ENCODE data around the gene ACMSD.
"Not testable (repeated sequence)": the region's sequence is repeated elsewhere in the genome, so short reads cannot be mapped to it uniquely, and the experiment has no call there.

ACMSD gene

DNA sequence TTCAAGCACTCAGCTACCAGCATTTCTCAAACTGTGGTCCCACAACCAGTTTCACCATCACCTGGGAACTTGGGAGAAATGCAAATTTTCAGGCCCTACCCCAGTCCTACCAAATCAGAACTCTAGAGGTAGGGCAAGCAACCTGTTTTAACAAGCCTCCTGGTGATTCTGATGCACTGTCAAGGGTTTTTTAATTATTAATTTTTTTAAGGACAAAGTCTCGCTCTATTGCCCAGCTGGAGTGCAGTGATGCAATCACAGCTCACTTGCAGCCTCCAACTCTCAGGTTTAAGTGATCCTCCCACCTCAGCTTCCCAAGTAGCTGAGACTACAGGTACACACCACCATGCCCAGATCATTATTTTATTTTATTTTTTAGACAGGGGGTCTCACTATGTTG lies 7.8 kb downstream of the ACMSD start:
- no CpG with 5 or more reads among the region's 1 CpG for WGBS (ENCODE audit: insufficient coverage, insufficient read length)

DNA sequence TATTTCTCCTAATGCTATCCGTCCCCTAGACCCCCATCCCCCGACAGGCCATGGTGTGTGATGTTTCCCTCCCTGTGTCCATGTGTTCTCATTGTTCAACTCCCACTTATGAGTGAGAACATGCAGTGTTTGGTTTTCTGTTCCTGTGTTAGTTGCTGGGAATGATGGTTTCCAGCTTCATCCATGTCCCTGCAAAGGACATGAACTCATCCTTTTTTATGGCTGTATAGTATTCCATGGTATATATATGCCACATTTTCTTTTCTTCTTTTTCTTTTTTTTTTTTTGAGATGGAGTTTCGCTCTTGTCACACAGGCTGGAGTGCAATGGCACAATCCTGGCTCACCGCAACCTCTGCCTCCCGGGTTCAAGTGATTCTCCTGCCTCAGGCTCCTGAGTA lies 9.2 kb downstream of the ACMSD start:
- H3K27ac ChIP-seq (ENCODE audit: low read length); H3K27me3 ChIP-seq (ENCODE audit: control insufficient read depth, insufficient read depth, low read length); H3K9me3 ChIP-seq (ENCODE audit: control insufficient read depth, insufficient read depth, low read length); H3K36me3 ChIP-seq (ENCODE audit: control insufficient read depth, insufficient read depth, low read length); H3K4me3 ChIP-seq (ENCODE audit: low read length); DNase-seq (ENCODE audit: low read depth, low spot score); H3K4me1 ChIP-seq (ENCODE audit: control insufficient read depth, insufficient read depth, low read length): not testable (repeated sequence)
- WGBS (ENCODE audit: insufficient coverage, insufficient read length) = no CpG with 5 or more reads among the region's 5 CpGs

More for the DNA sequence above, 7.8 kb downstream of the ACMSD start:
- Histone ChIP-seq H3K9me3 (ENCODE audit: control insufficient read depth, insufficient read depth, low read length) (no peaks in the 10 kb centered on the region), H3K4me3 (ENCODE audit: low read length) (no peak overlapping the region), H3K36me3 (ENCODE audit: control insufficient read depth, insufficient read depth, low read length) (no peaks in the 10 kb centered on the region), H3K27me3 (ENCODE audit: control insufficient read depth, insufficient read depth, low read length) (no peaks in the 10 kb centered on the region), H3K4me1 (ENCODE audit: control insufficient read depth, insufficient read depth, low read length) (no peaks in the 10 kb centered on the region), H3K27ac (ENCODE audit: low read length) (no peak overlapping the region)
- DNase-seq (ENCODE audit: low read depth, low spot score) = no peak

DNA sequence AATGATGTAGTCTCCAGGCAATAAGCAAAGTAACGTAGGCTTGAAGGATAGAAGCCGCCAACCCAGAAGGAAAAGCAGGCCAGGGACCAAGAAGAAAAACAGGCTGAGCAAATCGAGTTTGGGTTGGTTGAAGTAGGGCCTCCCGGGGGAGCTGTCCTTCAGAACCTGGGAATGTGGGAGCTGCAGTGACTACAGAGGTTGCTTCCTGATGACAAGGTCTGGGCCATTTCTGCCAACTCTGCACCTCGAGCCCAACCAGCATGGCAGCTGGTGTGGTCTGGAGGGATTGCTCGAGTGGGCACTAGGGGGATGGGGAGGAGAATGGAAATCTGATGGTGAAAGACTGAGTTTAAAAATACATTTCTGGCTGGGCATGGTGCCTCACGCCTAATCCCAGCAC lies 14.1 kb downstream of the ACMSD start:
- H3K4me1 ChIP-seq (ENCODE audit: control insufficient read depth, insufficient read depth, low read length) = no peaks in the 10 kb centered on the region
- no peaks in the 10 kb centered on the region for H3K36me3 ChIP-seq (ENCODE audit: control insufficient read depth, insufficient read depth, low read length)
- H3K27ac ChIP-seq (ENCODE audit: low read length) = no peak overlapping the region
- no peaks in the 10 kb centered on the region for H3K9me3 ChIP-seq (ENCODE audit: control insufficient read depth, insufficient read depth, low read length)
- H3K27me3 ChIP-seq (ENCODE audit: control insufficient read depth, insufficient read depth, low read length) = no peaks in the 10 kb centered on the region
- no peak for DNase-seq (ENCODE audit: low read depth, low spot score)
- no CpG with 5 or more reads among the region's 7 CpGs for WGBS (ENCODE audit: insufficient coverage, insufficient read length)
- H3K4me3 ChIP-seq (ENCODE audit: low read length) = no peak overlapping the region

DNA sequence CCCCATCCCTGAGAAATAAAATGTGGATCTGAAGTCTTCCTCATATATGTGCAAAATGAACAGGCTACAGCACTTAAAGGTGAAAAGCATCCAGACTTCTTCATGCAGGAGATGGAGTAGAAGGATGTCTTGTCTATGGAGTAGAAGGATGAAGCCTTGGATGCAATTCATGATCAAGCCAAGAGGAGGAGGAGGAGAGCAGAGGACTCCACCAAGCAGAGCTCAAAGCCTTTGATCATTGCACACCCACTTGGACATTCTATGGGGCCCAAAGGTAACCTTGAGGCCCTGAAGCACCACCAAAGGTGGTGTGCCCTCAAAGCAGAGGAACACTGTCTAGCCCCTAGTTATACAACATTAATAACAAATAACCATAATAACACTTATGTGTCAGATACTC lies 17.3 kb downstream of the ACMSD start:
- Histone ChIP-seq H3K9me3 (ENCODE audit: control insufficient read depth, insufficient read depth, low read length) (no peaks in the 10 kb centered on the region), H3K36me3 (ENCODE audit: control insufficient read depth, insufficient read depth, low read length) (no peaks in the 10 kb centered on the region), H3K4me3 (ENCODE audit: low read length) (no peak overlapping the region), H3K4me1 (ENCODE audit: control insufficient read depth, insufficient read depth, low read length) (no peaks in the 10 kb centered on the region), H3K27ac (ENCODE audit: low read length) (no peak overlapping the region), H3K27me3 (ENCODE audit: control insufficient read depth, insufficient read depth, low read length) (no peaks in the 10 kb centered on the region)
- DNase-seq (ENCODE audit: low read depth, low spot score) = no peak

GRCh38 chr2:134858245-134858644 lies 19.8 kb downstream of the ACMSD start:
- no peaks in the 10 kb centered on the region for H3K27me3 ChIP-seq (ENCODE audit: control insufficient read depth, insufficient read depth, low read length)
- no peaks in the 10 kb centered on the region for H3K4me1 ChIP-seq (ENCODE audit: control insufficient read depth, insufficient read depth, low read length)
- no peak overlapping the region for H3K4me3 ChIP-seq (ENCODE audit: low read length)
- H3K9me3 ChIP-seq (ENCODE audit: control insufficient read depth, insufficient read depth, low read length) = no peaks in the 10 kb centered on the region
- DNase-seq (ENCODE audit: low read depth, low spot score) = no peak
- no peaks in the 10 kb centered on the region for H3K36me3 ChIP-seq (ENCODE audit: control insufficient read depth, insufficient read depth, low read length)
- no peak overlapping the region for H3K27ac ChIP-seq (ENCODE audit: low read length)

DNA sequence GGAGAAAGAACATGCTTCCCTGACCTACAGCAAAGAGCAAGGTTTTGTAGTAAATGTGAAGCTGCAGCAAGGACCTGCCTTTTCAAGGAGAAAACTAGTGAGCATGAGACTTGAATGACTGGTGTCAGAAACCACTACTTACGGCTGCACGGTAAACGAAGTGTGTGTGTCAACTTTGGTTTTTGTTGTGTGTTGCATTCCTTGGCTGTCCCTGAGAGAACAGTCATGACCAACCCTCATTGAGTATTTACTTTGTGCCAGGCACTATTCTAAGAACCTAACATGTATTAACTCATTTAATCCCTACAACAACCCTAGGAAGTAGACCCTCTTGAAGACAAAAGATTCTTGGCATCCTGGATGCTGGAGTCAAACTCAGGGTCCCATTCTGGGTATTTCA lies 22.8 kb downstream of the ACMSD start:
- no peaks in the 10 kb centered on the region for H3K36me3 ChIP-seq (ENCODE audit: control insufficient read depth, insufficient read depth, low read length)
- H3K27ac ChIP-seq (ENCODE audit: low read length) = no peak overlapping the region
- WGBS (ENCODE audit: insufficient coverage, insufficient read length) = no CpG with 5 or more reads among the region's 3 CpGs

GRCh38 chr2:134862069-134862468 lies 23.7 kb downstream of the ACMSD start:
- Histone ChIP-seq H3K4me1 (ENCODE audit: control insufficient read depth, insufficient read depth, low read length) (no peaks in the 10 kb centered on the region), H3K27me3 (ENCODE audit: control insufficient read depth, insufficient read depth, low read length) (no peaks in the 10 kb centered on the region), H3K9me3 (ENCODE audit: control insufficient read depth, insufficient read depth, low read length) (no peaks in the 10 kb centered on the region), H3K4me3 (ENCODE audit: low read length) (no peak overlapping the region), H3K36me3 (ENCODE audit: control insufficient read depth, insufficient read depth, low read length) (no peaks in the 10 kb centered on the region), H3K27ac (ENCODE audit: low read length) (no peak overlapping the region)
- no CpG with 5 or more reads among the region's 4 CpGs for WGBS (ENCODE audit: insufficient coverage, insufficient read length)
- DNase-seq (ENCODE audit: low read depth, low spot score) = no peak

More for the DNA sequence above, 22.8 kb downstream of the ACMSD start:
- no peak for DNase-seq (ENCODE audit: low read depth, low spot score)
- no peaks in the 10 kb centered on the region for H3K4me1 ChIP-seq (ENCODE audit: control insufficient read depth, insufficient read depth, low read length)
- no peaks in the 10 kb centered on the region for H3K9me3 ChIP-seq (ENCODE audit: control insufficient read depth, insufficient read depth, low read length)
- H3K27me3 ChIP-seq (ENCODE audit: control insufficient read depth, insufficient read depth, low read length) = no peaks in the 10 kb centered on the region
- no peak overlapping the region for H3K4me3 ChIP-seq (ENCODE audit: low read length)

DNA sequence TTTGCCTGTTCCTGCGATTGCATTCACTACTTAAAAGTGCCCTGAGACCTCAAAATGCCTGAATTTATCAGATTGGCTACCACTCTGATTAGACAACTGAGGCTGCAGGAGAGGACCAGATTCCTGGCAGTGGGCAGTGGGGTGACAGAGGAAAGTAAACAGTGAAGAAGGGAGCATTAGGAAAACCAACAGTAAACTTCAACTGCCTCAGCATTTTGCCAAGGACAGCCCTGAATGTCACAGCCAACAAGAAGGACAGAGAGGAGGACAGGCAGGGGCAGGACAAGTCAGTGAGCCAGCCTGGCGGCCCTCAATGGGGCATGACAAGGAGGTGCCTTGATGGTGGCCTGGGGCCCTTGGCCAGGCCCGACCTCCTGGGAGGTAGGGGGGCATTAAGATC lies 24.3 kb downstream of the ACMSD start:
- no peak overlapping the region for H3K4me3 ChIP-seq (ENCODE audit: low read length)
- H3K9me3 ChIP-seq (ENCODE audit: control insufficient read depth, insufficient read depth, low read length) = no peaks in the 10 kb centered on the region
- H3K27ac ChIP-seq (ENCODE audit: low read length) = no peak overlapping the region
- H3K4me1 ChIP-seq (ENCODE audit: control insufficient read depth, insufficient read depth, low read length) = no peaks in the 10 kb centered on the region
- no CpG with 5 or more reads among the region's 3 CpGs for WGBS (ENCODE audit: insufficient coverage, insufficient read length)
- DNase-seq (ENCODE audit: low read depth, low spot score) = no peak
- no peaks in the 10 kb centered on the region for H3K27me3 ChIP-seq (ENCODE audit: control insufficient read depth, insufficient read depth, low read length)
- no peaks in the 10 kb centered on the region for H3K36me3 ChIP-seq (ENCODE audit: control insufficient read depth, insufficient read depth, low read length)

DNA sequence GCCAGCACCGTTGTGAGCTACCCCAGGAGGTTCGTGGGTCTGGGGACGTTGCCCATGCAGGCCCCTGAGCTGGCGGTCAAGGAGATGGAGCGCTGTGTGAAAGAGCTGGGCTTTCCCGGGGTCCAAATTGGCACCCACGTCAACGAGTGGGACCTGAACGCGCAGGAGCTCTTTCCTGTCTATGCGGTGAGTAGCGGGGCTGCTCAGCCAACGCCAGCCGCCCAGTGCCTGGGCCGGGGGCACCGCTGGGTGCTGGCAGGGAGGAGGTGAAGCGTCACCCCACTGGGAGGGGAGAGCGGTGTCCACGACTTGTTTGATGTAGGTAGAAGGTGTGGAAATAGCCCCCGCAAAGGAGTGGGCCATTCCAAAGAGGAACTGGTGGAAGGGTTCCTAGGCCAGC lies 25.0 kb downstream of the ACMSD start:
- H3K9me3 ChIP-seq (ENCODE audit: control insufficient read depth, insufficient read depth, low read length) = no peaks in the 10 kb centered on the region
- H3K27me3 ChIP-seq (ENCODE audit: control insufficient read depth, insufficient read depth, low read length) = no peaks in the 10 kb centered on the region
- WGBS (ENCODE audit: insufficient coverage, insufficient read length) = no CpG with 5 or more reads among the region's 20 CpGs
- H3K4me3 ChIP-seq (ENCODE audit: low read length) = no peak overlapping the region
- no peaks in the 10 kb centered on the region for H3K36me3 ChIP-seq (ENCODE audit: control insufficient read depth, insufficient read depth, low read length)
- DNase-seq (ENCODE audit: low read depth, low spot score) = no peak
- H3K27ac ChIP-seq (ENCODE audit: low read length) = no peak overlapping the region
- H3K4me1 ChIP-seq (ENCODE audit: control insufficient read depth, insufficient read depth, low read length) = no peaks in the 10 kb centered on the region

GRCh38 chr2:134865067-134865787 lies 26.8 kb downstream of the ACMSD start:
- no peaks in the 10 kb centered on the region for H3K27me3 ChIP-seq (ENCODE audit: control insufficient read depth, insufficient read depth, low read length)
- H3K9me3 ChIP-seq (ENCODE audit: control insufficient read depth, insufficient read depth, low read length) = no peaks in the 10 kb centered on the region
- H3K27ac ChIP-seq (ENCODE audit: low read length) = no peak overlapping the region
- no peak overlapping the region for H3K4me3 ChIP-seq (ENCODE audit: low read length)
- no peak for DNase-seq (ENCODE audit: low read depth, low spot score)
- H3K4me1 ChIP-seq (ENCODE audit: control insufficient read depth, insufficient read depth, low read length) = no peaks in the 10 kb centered on the region
- WGBS (ENCODE audit: insufficient coverage, insufficient read length) = no CpG with 5 or more reads among the region's 5 CpGs
- no peaks in the 10 kb centered on the region for H3K36me3 ChIP-seq (ENCODE audit: control insufficient read depth, insufficient read depth, low read length)

DNA sequence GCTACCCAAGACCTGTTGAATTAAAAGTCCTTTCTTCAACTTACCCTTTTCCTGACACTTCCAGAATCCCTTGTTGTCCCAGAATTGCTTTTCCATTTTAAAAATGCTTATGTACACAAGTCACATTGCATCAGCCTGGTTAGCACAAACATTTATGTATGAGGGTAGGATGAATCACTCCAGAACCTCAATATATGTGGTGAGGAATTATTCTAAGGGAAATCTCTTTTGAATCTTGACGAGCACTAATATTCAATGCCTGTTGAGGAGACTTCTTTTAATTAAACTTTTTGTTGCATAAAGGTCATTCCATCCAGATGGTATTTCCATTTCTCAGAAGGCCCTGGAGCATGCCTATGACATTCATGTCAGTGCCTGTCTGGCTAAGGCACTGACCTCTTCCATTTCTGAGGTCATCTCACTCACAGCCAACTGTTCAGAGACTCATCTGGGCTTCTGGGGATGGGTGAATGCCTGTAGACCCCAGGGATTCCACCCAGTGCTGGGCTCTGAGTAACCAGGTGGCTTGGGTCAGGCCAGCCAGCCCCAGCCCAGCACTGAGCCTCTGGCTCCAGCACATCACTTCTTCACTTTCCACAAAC lies 28.2 kb downstream of the ACMSD start:
- no peak overlapping the region for H3K4me3 ChIP-seq (ENCODE audit: low read length)
- DNase-seq (ENCODE audit: low read depth, low spot score) = no peak
- no CpG with 5 or more reads among the region's 1 CpG for WGBS (ENCODE audit: insufficient coverage, insufficient read length)
- no peaks in the 10 kb centered on the region for H3K27me3 ChIP-seq (ENCODE audit: control insufficient read depth, insufficient read depth, low read length)
- no peaks in the 10 kb centered on the region for H3K36me3 ChIP-seq (ENCODE audit: control insufficient read depth, insufficient read depth, low read length)
- no peaks in the 10 kb centered on the region for H3K4me1 ChIP-seq (ENCODE audit: control insufficient read depth, insufficient read depth, low read length)
- H3K27ac ChIP-seq (ENCODE audit: low read length) = no peak overlapping the region
- no peaks in the 10 kb centered on the region for H3K9me3 ChIP-seq (ENCODE audit: control insufficient read depth, insufficient read depth, low read length)

Data from iPS DF 6.9 (cell line).